WTC11 (cell line): ENCODE results near the gene FHOD3.

Source experiments
- ATF2 ChIP-seq: sonication (generic); formaldehyde crosslinking; IDR thresholded peaks from 2 replicates; pipeline ENCODE4 v1.8.1; 2022; ENCODE audit warnings: low read depth, missing genetic modification reagents, borderline replicate concordance
- ATF3 ChIP-seq: sonication (generic); formaldehyde crosslinking; conservative IDR thresholded peaks from 2 replicates; pipeline ENCODE4 v1.8.1; 2022; ENCODE audit warnings: mild to moderate bottlenecking, missing genetic modification reagents
- CTCF ChIP-seq: fragments of 200-600 bp; IDR thresholded peaks from 2 replicates; pipeline ENCODE4 v1.8.0; 2022; ENCODE audit warnings: antibody characterized with exemption
- FOXP4 ChIP-seq: sonication (generic); formaldehyde crosslinking; IDR thresholded peaks from 2 replicates; pipeline ENCODE4 v1.8.0; 2022; ENCODE audit warnings: mild to moderate bottlenecking, missing genetic modification reagents
- IRF1 ChIP-seq: sonication (generic); formaldehyde crosslinking; IDR thresholded peaks from 2 replicates; pipeline ENCODE4 v1.8.0; 2023; ENCODE audit warnings: missing genetic modification reagents
- JAZF1 ChIP-seq: fragments of 250-450 bp; sonication (Bioruptor Pico); IDR thresholded peaks from 2 replicates; pipeline ENCODE4 v1.9.0; 2021; ENCODE audit warnings: moderate library complexity, mild to moderate bottlenecking, inconsistent platforms
- MAX ChIP-seq: sonication (generic); formaldehyde crosslinking; IDR thresholded peaks from 2 replicates; pipeline ENCODE4 v1.8.0; 2022; ENCODE audit warnings: mild to moderate bottlenecking, missing genetic modification reagents
- NFYB ChIP-seq: sonication (generic); formaldehyde crosslinking; conservative IDR thresholded peaks from 2 replicates; pipeline ENCODE4 v1.8.0; 2022; ENCODE audit warnings: low read depth, missing genetic modification reagents
- PRRX2 ChIP-seq: fragments of 250-450 bp; sonication (Bioruptor Pico); IDR thresholded peaks from 2 replicates; pipeline ENCODE4 v1.8.0; 2021; ENCODE audit warnings: mild to moderate bottlenecking
- SMAD3 ChIP-seq: sonication (generic); formaldehyde crosslinking; IDR thresholded peaks from 2 replicates; pipeline ENCODE4 v1.8.0; 2022; ENCODE audit warnings: missing genetic modification reagents, mild to moderate bottlenecking, borderline replicate concordance
- TEAD4 ChIP-seq: sonication (generic); formaldehyde crosslinking; IDR thresholded peaks from 2 replicates; pipeline ENCODE4 v1.8.0; 2022; ENCODE audit warnings: mild to moderate bottlenecking, missing genetic modification reagents
- USF2 ChIP-seq: sonication (generic); formaldehyde crosslinking; IDR thresholded peaks from 2 replicates; pipeline ENCODE4 v1.8.1; 2023; ENCODE audit warnings: mild to moderate bottlenecking, missing genetic modification reagents, moderate library complexity
- ZNF121 ChIP-seq: sonication (generic); formaldehyde crosslinking; IDR thresholded peaks from 2 replicates; pipeline ENCODE4 v1.8.0; 2023; ENCODE audit warnings: missing genetic modification reagents
- ZNF232 ChIP-seq: sonication (generic); formaldehyde crosslinking; IDR thresholded peaks from 2 replicates; pipeline ENCODE4 v1.8.0; 2022; ENCODE audit warnings: mild to moderate bottlenecking, missing genetic modification reagents

- no peak for TF ChIP-seq FOXP4
- no peak for TF ChIP-seq PRRX2 (CRISPR knock-in tag)
- no peak for TF ChIP-seq NFYB (CRISPR knock-in tag)
- no peak for TF ChIP-seq MAX
- no peak for TF ChIP-seq USF2 (CRISPR knock-in tag)
- no peak for TF ChIP-seq CTCF
- no peak for TF ChIP-seq JAZF1
- TF ChIP-seq ATF3 (CRISPR knock-in tag): no peak
- no peak for TF ChIP-seq SMAD3 (CRISPR knock-in tag)
- no peak for TF ChIP-seq ZNF232 (CRISPR knock-in tag)
- TF ChIP-seq ATF2 (CRISPR knock-in tag): no peak
- TF ChIP-seq TEAD4 (CRISPR knock-in tag): no peak
- no peak for TF ChIP-seq ZNF121
- TF ChIP-seq IRF1 (CRISPR knock-in tag): no peak
Measured at GRCh38 chr18:36391426-36392145, 94.1 kb downstream of the FHOD3 start.
